GM04503 (cell line): Measurements from ENCODE around the gene SMO.
"Not testable (repeated sequence)": the region's sequence is repeated elsewhere in the genome, so short reads cannot be mapped to it uniquely, and the experiment has no call there.

Source experiments
- DNase-seq: peaks from one replicate; pipeline ENCODE4 v3.0.0-alpha.2; 2012; ENCODE audit warnings: low read depth

SMO gene

GRCh38 chr7:129209067-129209926, 20.9 kb downstream of the SMO start:
- DNase-seq, result no peak

GRCh38 chr7:129210256-129210988, 22.0 kb downstream of the SMO start:
- no peak for DNase-seq

- DNase-seq, result no peak
Observed at GRCh38 chr7:129210989-129211312, 22.5 kb downstream of the SMO start.

- DNase-seq, result no peak
Observed at GRCh38 chr7:129212126-129212525, 23.7 kb downstream of the SMO start.

GRCh38 chr7:129212596-129212995, 24.2 kb downstream of the SMO start:
- no peak for DNase-seq

GRCh38 chr7:129213828-129214227, 25.4 kb downstream of the SMO start:
- DNase-seq, result no peak

- not testable (repeated sequence) for DNase-seq
Observed at GRCh38 chr7:129215691-129216090, 27.3 kb downstream of the SMO start.

GRCh38 chr7:129216101-129216715, 27.8 kb downstream of the SMO start:
- not testable (repeated sequence) for DNase-seq

- not testable (repeated sequence) for DNase-seq
Observed at GRCh38 chr7:129216821-129217416, 28.5 kb downstream of the SMO start.

GRCh38 chr7:129218514-129219062, 30.2 kb downstream of the SMO start:
- no peak for DNase-seq

- DNase-seq, result not testable (repeated sequence)
Observed at GRCh38 chr7:129219166-129219565, 30.7 kb downstream of the SMO start.

- DNase-seq, result no peak
Observed at GRCh38 chr7:129222064-129222463, 33.6 kb downstream of the SMO start.

GRCh38 chr7:129224251-129225205, 36.1 kb downstream of the SMO start, which contains the start of gene AHCYL2:
Gene AHCYL2, plus strand, starts transcription at chr7:129225030.
- DNase-seq, result peak; percentile 88

GRCh38 chr7:129225206-129225930, 36.9 kb downstream of the SMO start:
- no peak for DNase-seq

GRCh38 chr7:129225931-129226572, 37.6 kb downstream of the SMO start:
- DNase-seq, result no peak

- no peak for DNase-seq
Observed at GRCh38 chr7:129227646-129228578, 39.5 kb downstream of the SMO start.

GRCh38 chr7:129228633-129229032, 40.2 kb downstream of the SMO start:
- DNase-seq, result no peak

GRCh38 chr7:129231666-129232065, 43.2 kb downstream of the SMO start:
- no peak for DNase-seq

GRCh38 chr7:129238546-129238945, 50.1 kb downstream of the SMO start:
- no peak for DNase-seq
